ENCODE data around the gene ANTXR2.

DNA sequence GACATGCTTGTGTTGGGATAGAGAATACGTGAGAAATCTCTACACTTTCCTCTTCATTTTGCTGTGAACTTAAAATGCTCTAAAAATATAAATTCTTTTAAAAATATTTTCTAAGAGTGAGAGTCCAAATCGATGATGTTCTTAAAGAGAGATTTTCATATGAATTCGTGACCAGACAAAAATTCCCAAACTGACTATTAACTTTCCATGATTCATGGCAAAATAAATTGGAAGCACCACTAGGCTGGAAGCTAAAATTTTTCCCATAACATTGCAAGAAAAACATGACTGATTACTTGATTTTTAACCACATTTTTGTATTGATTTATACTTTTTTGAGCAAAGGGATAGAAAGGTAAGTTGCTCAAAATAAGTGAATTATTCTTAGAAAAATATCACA, 201.1 kb downstream of the ANTXR2 start:
- TF ChIP-seq CTCF (IDR thresholded peaks at IDR 0.05): no peak
- TF ChIP-seq POLR2A (IDR thresholded peaks at IDR 0.05): no peak

Measured in heart left ventricle (tissue), 13 donors.